ENCODE data around the gene CCZ1.
A peak's percentile ranks its signal among the peaks of the same experiment; 100 is the strongest.
"Not testable (repeated sequence)": the region's sequence is repeated elsewhere in the genome, so short reads cannot be mapped to it uniquely, and the experiment has no call there.

The CCZ1 gene

DNA sequence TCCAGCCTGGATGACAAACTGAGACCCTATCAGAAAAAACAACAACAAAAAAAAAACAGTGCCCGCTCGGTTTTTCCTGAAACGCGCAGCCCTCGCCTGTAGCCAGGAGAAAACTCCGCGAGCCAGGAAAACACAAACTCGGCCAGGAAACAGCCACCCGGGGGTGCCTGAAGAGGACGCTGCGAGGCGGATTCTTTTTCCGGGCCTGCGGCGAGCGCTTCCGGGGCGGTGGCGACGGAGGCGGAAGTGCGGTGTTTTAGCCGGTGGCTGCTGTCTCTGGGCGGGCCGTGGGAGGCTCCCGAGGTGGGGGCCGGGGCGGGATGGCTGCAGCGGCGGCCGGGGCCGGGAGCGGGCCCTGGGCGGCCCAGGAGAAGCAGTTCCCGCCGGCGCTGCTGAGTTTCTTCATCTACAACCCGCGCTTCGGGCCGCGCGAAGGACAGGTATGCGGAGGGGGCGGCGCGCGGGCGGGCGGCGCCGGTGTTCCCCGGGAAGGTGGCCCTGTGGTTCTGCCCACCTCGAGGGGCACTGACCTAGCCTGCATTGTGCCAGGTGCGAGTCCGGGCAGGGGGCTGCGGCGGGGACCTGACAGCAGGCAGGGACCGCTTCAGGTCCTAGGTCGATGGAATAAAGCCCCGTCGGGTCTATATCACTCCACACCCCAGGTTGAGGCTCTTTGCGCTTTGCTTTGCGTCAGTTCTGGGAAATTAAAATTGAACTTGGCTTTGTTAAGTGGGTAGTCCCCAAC lies at the start of gene CCZ1:
Gene CCZ1 (plus strand): TSS at position 254 of the 745 bp plus-strand sequence. CDS start 67 bp downstream, at position 321.
- peak; percentile 68 for DNase-seq (ENCODE audit: low read depth)

GRCh38 chr7:5850944-5851343 lies 47.6 kb upstream of the CCZ1 start:
- DNase-seq (ENCODE audit: low read depth) = no peak

DNA sequence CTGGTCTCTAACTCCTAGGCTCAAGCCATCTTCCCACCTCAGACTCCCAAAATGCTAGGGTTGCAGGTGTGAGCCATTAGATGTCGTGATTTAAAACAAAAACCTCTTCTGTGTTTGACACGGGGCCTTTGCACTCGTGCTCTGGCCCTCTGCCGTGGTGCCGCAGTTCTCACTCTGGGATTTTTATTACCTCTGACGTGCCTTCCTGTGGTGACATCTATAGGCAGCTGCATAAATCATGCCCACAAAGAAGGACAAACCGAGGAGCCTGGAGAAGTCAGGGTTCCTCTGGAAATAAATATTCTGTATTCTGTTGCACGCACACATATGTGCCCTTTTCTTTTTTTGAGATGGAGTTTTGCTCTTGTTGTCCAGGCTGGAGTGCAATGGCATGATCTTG lies 43.8 kb upstream of the CCZ1 start:
- DNase-seq (ENCODE audit: low read depth) = no peak

DNA sequence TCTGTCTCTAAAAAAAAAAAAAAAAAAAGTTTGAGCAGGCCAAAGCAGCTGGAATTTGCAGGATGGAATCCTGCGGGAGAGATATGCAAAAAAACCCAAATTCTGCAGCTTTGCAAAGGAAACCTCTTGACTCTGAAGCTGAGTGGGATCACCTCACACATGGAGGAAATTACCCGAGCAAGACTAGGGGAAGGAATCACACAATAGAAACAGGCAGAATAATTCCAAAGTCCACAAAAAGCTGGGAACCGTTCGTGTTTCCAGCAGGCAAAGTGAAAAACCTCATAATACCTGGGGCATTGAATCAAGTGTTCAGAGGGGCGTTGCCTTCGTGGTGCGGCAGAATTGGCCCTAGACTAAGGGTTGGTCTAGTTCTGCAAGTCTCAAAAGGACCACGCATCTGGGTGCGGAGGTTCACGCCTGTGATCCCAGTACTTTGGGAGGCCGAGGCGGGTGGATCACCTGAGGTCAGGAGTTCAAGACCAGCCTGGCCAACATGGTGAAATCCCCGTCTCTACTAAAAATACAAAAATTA lies 41.4 kb upstream of the CCZ1 start:
- DNase-seq (ENCODE audit: low read depth) = not testable (repeated sequence)

- not testable (repeated sequence) for DNase-seq (ENCODE audit: low read depth)
Observed at GRCh38 chr7:5858494-5858893, 40.0 kb upstream of the CCZ1 start.

GRCh38 chr7:5861281-5861680 lies 37.3 kb upstream of the CCZ1 start:
- DNase-seq (ENCODE audit: low read depth) = not testable (repeated sequence)

GRCh38 chr7:5862753-5863366 lies 35.7 kb upstream of the CCZ1 start:
- not testable (repeated sequence) for DNase-seq (ENCODE audit: low read depth)

- DNase-seq (ENCODE audit: low read depth) = not testable (repeated sequence)
Observed at GRCh38 chr7:5865279-5865931, 33.1 kb upstream of the CCZ1 start.

DNA sequence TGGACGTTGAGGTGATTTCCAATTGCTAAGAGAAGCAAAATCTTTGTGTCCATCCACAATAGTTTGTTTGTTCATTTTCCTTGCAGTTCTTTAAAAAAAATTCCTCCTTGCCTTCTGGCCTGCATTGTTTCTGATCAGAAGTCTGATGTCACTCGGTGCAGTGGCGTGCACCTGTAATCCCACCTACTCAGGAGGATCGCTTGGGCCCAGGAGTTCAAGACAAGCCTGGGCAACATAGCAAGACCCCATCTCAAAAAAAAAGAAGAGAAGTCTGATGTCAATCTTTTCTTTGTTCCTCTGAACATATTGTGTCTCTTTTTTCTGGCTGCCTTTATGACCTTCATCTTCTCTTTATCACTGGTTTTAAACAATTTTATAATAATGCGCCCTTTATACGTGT lies 31.5 kb upstream of the CCZ1 start:
- no peak for DNase-seq (ENCODE audit: low read depth)

DNA sequence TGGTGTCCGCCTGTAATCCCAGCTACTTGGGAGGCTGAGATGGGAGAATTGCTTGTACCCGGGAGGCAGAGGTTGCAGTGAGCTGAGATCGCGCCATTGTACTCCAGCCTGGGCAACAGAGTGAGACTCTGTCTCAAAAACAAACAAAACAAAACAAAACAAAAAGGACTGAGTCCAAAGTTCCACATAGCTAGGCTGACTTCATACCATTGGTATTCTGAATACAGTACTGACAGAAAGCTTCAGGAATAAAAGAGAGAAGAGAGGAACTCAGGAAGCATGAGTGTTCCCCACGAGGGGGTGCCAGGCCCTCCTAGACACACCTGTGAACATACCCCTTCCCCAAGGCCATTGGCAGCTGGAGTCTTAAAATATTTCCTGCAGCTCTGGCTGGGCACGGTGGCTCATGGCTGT lies 29.6 kb upstream of the CCZ1 start:
- not testable (repeated sequence) for DNase-seq (ENCODE audit: low read depth)

DNA sequence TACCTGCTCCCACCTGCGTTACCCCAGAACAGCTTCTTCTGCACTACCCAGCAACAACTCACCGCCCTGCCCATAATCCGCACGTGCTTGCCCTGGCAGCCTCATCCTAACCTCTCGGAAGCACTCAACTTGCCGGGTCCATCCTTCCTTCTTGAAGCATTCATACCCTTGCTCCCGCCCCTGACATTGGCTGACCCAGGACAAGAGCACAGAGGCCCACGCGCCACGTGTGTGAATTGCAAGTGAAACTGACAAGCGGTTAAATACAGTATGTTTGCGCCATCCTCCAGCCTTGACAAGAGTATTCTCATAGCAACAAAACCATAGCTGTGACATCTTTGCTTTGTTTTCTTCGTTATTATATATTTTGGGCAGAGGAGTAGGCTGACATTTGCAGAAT lies 28.8 kb upstream of the CCZ1 start:
- DNase-seq (ENCODE audit: low read depth) = no peak

- no peak for DNase-seq (ENCODE audit: low read depth)
Observed at GRCh38 chr7:5870311-5870710, 28.2 kb upstream of the CCZ1 start.

DNA sequence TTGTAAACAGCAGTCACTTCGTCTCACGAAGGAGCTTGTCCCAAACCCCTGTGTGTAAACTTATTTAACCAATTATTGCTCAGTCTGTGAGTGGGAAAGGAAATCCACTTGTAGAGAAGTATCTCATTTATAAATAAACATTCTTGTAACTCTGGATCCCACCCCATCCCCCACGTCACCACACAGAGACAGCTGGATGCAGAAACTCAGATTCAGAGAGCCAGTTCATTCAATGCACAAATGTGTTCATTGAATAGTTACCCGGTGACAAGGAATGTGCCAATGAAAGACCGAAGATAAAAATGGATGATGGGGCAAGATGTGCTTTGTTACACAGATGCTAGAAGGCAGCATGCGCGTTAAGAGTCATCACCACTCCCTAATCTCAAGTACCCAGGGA lies 26.2 kb upstream of the CCZ1 start:
- no peak for DNase-seq (ENCODE audit: low read depth)

GRCh38 chr7:5879591-5879990 lies 18.9 kb upstream of the CCZ1 start:
- not testable (repeated sequence) for DNase-seq (ENCODE audit: low read depth)

DNA sequence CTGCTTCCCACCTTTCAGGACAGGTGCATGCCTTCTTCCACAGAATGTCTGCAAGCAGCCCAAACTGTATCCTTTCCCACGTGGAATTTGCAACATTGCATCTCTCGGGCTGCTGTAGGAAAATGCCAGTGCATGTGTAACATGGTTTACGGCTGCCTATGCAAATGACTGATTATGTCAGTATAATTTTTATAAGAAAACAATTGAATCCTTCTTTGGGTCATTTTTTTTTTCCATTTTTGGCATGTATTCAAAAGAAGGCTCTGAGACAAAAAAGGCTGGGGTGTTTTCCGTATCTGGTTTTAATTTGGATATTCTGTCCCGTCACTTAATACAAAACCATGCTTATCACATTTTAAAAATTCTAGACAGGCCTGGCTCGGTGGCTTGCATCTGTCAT lies 18.4 kb upstream of the CCZ1 start:
- not testable (repeated sequence) for DNase-seq (ENCODE audit: low read depth)

DNA sequence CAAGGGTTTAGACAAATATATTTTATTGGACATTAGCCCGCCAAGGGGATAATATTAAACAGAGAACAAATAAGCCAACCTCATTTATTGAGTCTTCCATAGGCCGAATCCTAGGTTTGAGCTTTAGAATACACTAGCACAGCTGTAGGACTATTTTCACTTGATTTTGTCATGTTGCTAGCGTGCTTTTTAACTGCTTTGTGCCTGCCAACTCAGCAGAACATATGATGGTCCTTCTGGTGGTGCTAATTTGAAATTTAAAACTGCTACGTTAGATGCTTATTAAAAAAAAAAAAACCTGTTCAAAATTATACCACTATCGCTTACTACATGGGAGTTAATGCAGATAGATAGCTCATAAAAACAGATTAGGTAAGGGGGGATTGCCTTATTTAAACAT lies 14.1 kb upstream of the CCZ1 start:
- not testable (repeated sequence) for DNase-seq (ENCODE audit: low read depth)

- not testable (repeated sequence) for DNase-seq (ENCODE audit: low read depth)
Observed at GRCh38 chr7:5888021-5888420, 10.5 kb upstream of the CCZ1 start.

- not testable (repeated sequence) for DNase-seq (ENCODE audit: low read depth)
Observed at GRCh38 chr7:5890244-5890643, 8.3 kb upstream of the CCZ1 start.

DNA sequence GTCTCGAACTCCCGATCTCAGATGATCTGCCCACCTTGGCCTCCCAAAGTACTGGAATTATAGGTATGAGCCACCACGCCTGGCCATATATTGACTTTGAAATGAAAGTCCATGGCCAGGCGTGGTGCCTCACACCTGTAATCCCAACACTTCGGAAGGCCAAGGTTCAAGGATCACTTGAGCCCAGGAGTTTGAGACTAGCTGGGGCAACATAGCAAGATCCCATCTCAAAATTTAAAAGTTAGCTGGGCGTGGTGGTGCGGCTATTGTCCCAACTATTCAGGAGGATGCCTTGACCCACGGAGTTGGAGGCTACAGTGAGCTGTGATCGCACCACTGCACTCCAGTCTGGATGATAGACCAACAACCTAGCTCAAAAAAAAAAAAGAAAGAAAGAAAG lies 6.0 kb upstream of the CCZ1 start:
- DNase-seq (ENCODE audit: low read depth) = no peak

GRCh38 chr7:5897369-5897919 lies 1.1 kb upstream of the CCZ1 start:
- not testable (repeated sequence) for DNase-seq (ENCODE audit: low read depth)

DNA sequence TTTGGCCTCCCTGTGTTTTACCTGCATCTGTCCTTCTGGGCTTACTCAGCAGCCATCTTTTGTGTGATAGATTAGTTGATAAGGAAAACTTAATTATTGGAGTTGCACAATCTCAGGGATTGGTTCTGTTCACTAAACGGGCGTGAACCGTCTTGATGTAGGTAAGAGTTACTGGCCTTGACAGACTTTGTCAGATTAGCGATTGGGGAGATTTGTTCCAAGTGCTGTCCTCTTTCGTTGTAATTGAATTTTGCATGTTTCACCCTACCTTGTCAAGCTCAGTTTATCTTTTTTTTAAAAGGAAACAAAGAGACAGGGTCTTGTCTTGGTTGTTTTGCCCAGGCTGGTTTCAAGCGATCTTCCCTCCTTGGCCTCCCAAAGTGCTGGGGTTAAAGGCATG lies 4.5 kb downstream of the CCZ1 start:
- not testable (repeated sequence) for DNase-seq (ENCODE audit: low read depth)

DNA sequence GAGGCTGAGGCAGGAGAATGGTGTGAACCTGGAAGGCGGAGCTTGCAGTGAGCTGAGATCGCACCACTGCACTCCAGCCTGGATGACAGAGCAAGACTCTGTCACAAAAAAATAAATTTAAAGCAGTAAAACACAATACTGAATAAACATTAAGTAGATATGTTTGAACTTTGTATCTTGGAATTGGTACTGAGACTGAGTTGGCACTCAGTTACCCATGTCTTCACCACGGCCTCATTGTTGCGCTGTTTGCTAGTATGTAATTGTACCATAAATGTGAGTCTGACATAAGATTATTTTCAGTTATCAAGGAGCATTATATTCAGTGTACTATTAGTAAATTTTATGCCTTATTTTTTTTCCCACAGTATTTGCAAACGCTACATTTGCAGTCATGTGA lies 6.2 kb downstream of the CCZ1 start:
- not testable (repeated sequence) for DNase-seq (ENCODE audit: low read depth)

DNA sequence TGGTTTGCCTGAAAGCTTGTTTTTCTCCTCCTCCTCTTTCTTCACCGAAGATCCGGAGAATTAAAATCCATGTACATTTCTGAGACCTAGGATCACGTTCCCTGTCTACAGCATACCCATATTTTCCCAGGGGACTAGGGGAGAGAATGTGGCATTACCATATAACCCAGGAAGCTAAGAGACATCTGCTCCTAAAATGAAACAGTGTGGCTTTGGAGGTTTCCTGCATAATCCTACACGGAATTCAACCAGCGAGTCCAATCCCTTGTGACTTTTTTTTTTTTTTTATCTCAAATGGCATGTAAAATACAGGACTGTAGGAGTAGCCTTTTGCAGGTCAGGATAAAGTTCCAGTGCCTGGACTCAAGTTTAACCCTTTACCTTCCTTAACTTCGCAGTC lies 10.3 kb downstream of the CCZ1 start:
- not testable (repeated sequence) for DNase-seq (ENCODE audit: low read depth)

Measured in stimulated activated CD8-positive, alpha-beta memory T cell treated with anti-CD3 and anti-CD28 coated beads, Interleukin-15, amount 100 ng/mL, for 24 hours (primary cell).